ENCODE measurements around the gene DIS3L2.

DIS3L2 gene

GRCh38 chr2:232296776-232297525 is 335.4 kb downstream of the DIS3L2 start:
- Histone ChIP-seq H3K4me3 (ENCODE audit: low read depth in 1 of 2, low read length in 2 of 2) (no peak overlapping the region), H3K27me3 (ENCODE audit: control insufficient read depth in 1 of 2, insufficient read depth in 2 of 2, low read length in 2 of 2) (no peaks in the 10 kb centered on the region), H3K27ac (ENCODE audit: low read depth, low read length) (no peak overlapping the region), H3K9me3 (ENCODE audit: control insufficient read depth in 1 of 2, low read length in 2 of 2) (no peaks in the 10 kb centered on the region), H3K36me3 (ENCODE audit: control insufficient read depth in 1 of 2, insufficient read depth in 2 of 2, low read length in 2 of 2) (peaks cover 2 to 10% of the 10 kb centered on the region in 2 donors), H3K4me1 (ENCODE audit: control insufficient read depth in 1 of 2, insufficient read depth in 2 of 2, low read length in 2 of 2) (peaks cover 0 to 8% of the 10 kb centered on the region in 2 donors), H3K9ac (ENCODE audit: low read depth in 1 of 2, low read length in 2 of 2) (no peak overlapping the region)

- Histone ChIP-seq H3K27ac (ENCODE audit: low read depth, low read length) (no peak overlapping the region), H3K36me3 (ENCODE audit: control insufficient read depth in 1 of 2, insufficient read depth in 2 of 2, low read length in 2 of 2) (peaks cover 2 to 10% of the 10 kb centered on the region in 2 donors), H3K9me3 (ENCODE audit: control insufficient read depth in 1 of 2, low read length in 2 of 2) (no peaks in the 10 kb centered on the region), H3K4me1 (ENCODE audit: control insufficient read depth in 1 of 2, insufficient read depth in 2 of 2, low read length in 2 of 2) (peaks cover 0 to 8% of the 10 kb centered on the region in 2 donors), H3K27me3 (ENCODE audit: control insufficient read depth in 1 of 2, insufficient read depth in 2 of 2, low read length in 2 of 2) (no peaks in the 10 kb centered on the region), H3K4me3 (ENCODE audit: low read depth in 1 of 2, low read length in 2 of 2) (no peak overlapping the region), H3K9ac (ENCODE audit: low read depth in 1 of 2, low read length in 2 of 2) (no peak overlapping the region)
These were observed 337.6 kb downstream of the DIS3L2 start for GRCh38 chr2:232299084-232299483.

- H3K4me1 ChIP-seq (ENCODE audit: control insufficient read depth in 1 of 2, insufficient read depth in 2 of 2, low read length in 2 of 2) = peaks cover 0 to 8% of the 10 kb centered on the region in 2 donors
- H3K9me3 ChIP-seq (ENCODE audit: control insufficient read depth in 1 of 2, low read length in 2 of 2) = no peaks in the 10 kb centered on the region
- H3K9ac ChIP-seq (ENCODE audit: low read depth in 1 of 2, low read length in 2 of 2) = no peak overlapping the region
- no peak overlapping the region for H3K27ac ChIP-seq (ENCODE audit: low read depth, low read length)
- no peak overlapping the region for H3K4me3 ChIP-seq (ENCODE audit: low read depth in 1 of 2, low read length in 2 of 2)
- H3K27me3 ChIP-seq (ENCODE audit: control insufficient read depth in 1 of 2, insufficient read depth in 2 of 2, low read length in 2 of 2) = no peaks in the 10 kb centered on the region
- peaks cover 0 to 10% of the 10 kb centered on the region in 2 donors for H3K36me3 ChIP-seq (ENCODE audit: control insufficient read depth in 1 of 2, insufficient read depth in 2 of 2, low read length in 2 of 2)
These were observed 338.6 kb downstream of the DIS3L2 start for GRCh38 chr2:232299927-232300674.

GRCh38 chr2:232300894-232301387 is 339.4 kb downstream of the DIS3L2 start:
- peaks cover 0 to 8% of the 10 kb centered on the region in 2 donors for H3K4me1 ChIP-seq (ENCODE audit: control insufficient read depth in 1 of 2, insufficient read depth in 2 of 2, low read length in 2 of 2)
- H3K36me3 ChIP-seq (ENCODE audit: control insufficient read depth in 1 of 2, insufficient read depth in 2 of 2, low read length in 2 of 2) = peaks cover 0 to 12% of the 10 kb centered on the region in 2 donors
- H3K27me3 ChIP-seq (ENCODE audit: control insufficient read depth in 1 of 2, insufficient read depth in 2 of 2, low read length in 2 of 2) = no peaks in the 10 kb centered on the region
- no peaks in the 10 kb centered on the region for H3K9me3 ChIP-seq (ENCODE audit: control insufficient read depth in 1 of 2, low read length in 2 of 2)
- H3K27ac ChIP-seq (ENCODE audit: low read depth, low read length) = no peak overlapping the region
- no peak overlapping the region for H3K9ac ChIP-seq (ENCODE audit: low read depth in 1 of 2, low read length in 2 of 2)
- H3K4me3 ChIP-seq (ENCODE audit: low read depth in 1 of 2, low read length in 2 of 2) = no peak overlapping the region

GRCh38 chr2:232304236-232304635 is 342.7 kb downstream of the DIS3L2 start:
- Histone ChIP-seq H3K4me1 (ENCODE audit: control insufficient read depth in 1 of 2, insufficient read depth in 2 of 2, low read length in 2 of 2) (peaks cover 0 to 8% of the 10 kb centered on the region in 2 donors), H3K9me3 (ENCODE audit: control insufficient read depth in 1 of 2, low read length in 2 of 2) (no peaks in the 10 kb centered on the region), H3K9ac (ENCODE audit: low read depth in 1 of 2, low read length in 2 of 2) (no peak overlapping the region), H3K4me3 (ENCODE audit: low read depth in 1 of 2, low read length in 2 of 2) (no peak overlapping the region), H3K27ac (ENCODE audit: low read depth, low read length) (no peak overlapping the region), H3K36me3 (ENCODE audit: control insufficient read depth in 1 of 2, insufficient read depth in 2 of 2, low read length in 2 of 2) (peaks cover 0 to 16% of the 10 kb centered on the region in 2 donors), H3K27me3 (ENCODE audit: control insufficient read depth in 1 of 2, insufficient read depth in 2 of 2, low read length in 2 of 2) (no peaks in the 10 kb centered on the region)

GRCh38 chr2:232306741-232307305 is 345.3 kb downstream of the DIS3L2 start:
- H3K27me3 ChIP-seq (ENCODE audit: control insufficient read depth in 1 of 2, insufficient read depth in 2 of 2, low read length in 2 of 2) = no peaks in the 10 kb centered on the region
- peaks cover 0 to 14% of the 10 kb centered on the region in 2 donors for H3K36me3 ChIP-seq (ENCODE audit: control insufficient read depth in 1 of 2, insufficient read depth in 2 of 2, low read length in 2 of 2)
- H3K9ac ChIP-seq (ENCODE audit: low read depth in 1 of 2, low read length in 2 of 2) = no peak overlapping the region
- H3K4me1 ChIP-seq (ENCODE audit: control insufficient read depth in 1 of 2, insufficient read depth in 2 of 2, low read length in 2 of 2) = no peaks in the 10 kb centered on the region
- no peak overlapping the region for H3K27ac ChIP-seq (ENCODE audit: low read depth, low read length)
- no peak overlapping the region for H3K4me3 ChIP-seq (ENCODE audit: low read depth in 1 of 2, low read length in 2 of 2)
- no peaks in the 10 kb centered on the region for H3K9me3 ChIP-seq (ENCODE audit: control insufficient read depth in 1 of 2, low read length in 2 of 2)

- Histone ChIP-seq H3K27me3 (ENCODE audit: control insufficient read depth in 1 of 2, insufficient read depth in 2 of 2, low read length in 2 of 2) (no peaks in the 10 kb centered on the region), H3K9me3 (ENCODE audit: control insufficient read depth in 1 of 2, low read length in 2 of 2) (peaks cover 0 to 7% of the 10 kb centered on the region in 2 donors), H3K4me3 (ENCODE audit: low read depth in 1 of 2, low read length in 2 of 2) (no peak overlapping the region), H3K36me3 (ENCODE audit: control insufficient read depth in 1 of 2, insufficient read depth in 2 of 2, low read length in 2 of 2) (peaks cover 0 to 14% of the 10 kb centered on the region in 2 donors), H3K27ac (ENCODE audit: low read depth, low read length) (no peak overlapping the region), H3K9ac (ENCODE audit: low read depth in 1 of 2, low read length in 2 of 2) (no peak overlapping the region), H3K4me1 (ENCODE audit: control insufficient read depth in 1 of 2, insufficient read depth in 2 of 2, low read length in 2 of 2) (no peaks in the 10 kb centered on the region)
These were observed 346.3 kb downstream of the DIS3L2 start for GRCh38 chr2:232307854-232308253.

GRCh38 chr2:232308986-232309385 is 347.5 kb downstream of the DIS3L2 start:
- Histone ChIP-seq H3K4me3 (ENCODE audit: low read depth in 1 of 2, low read length in 2 of 2) (no peak overlapping the region), H3K36me3 (ENCODE audit: control insufficient read depth in 1 of 2, insufficient read depth in 2 of 2, low read length in 2 of 2) (peaks cover 0 to 14% of the 10 kb centered on the region in 2 donors), H3K9ac (ENCODE audit: low read depth in 1 of 2, low read length in 2 of 2) (no peak overlapping the region), H3K27ac (ENCODE audit: low read depth, low read length) (no peak overlapping the region), H3K9me3 (ENCODE audit: control insufficient read depth in 1 of 2, low read length in 2 of 2) (peaks cover 0 to 13% of the 10 kb centered on the region in 2 donors), H3K4me1 (ENCODE audit: control insufficient read depth in 1 of 2, insufficient read depth in 2 of 2, low read length in 2 of 2) (no peaks in the 10 kb centered on the region), H3K27me3 (ENCODE audit: control insufficient read depth in 1 of 2, insufficient read depth in 2 of 2, low read length in 2 of 2) (no peaks in the 10 kb centered on the region)

- H3K36me3 ChIP-seq (ENCODE audit: control insufficient read depth in 1 of 2, insufficient read depth in 2 of 2, low read length in 2 of 2) = peaks cover 0 to 14% of the 10 kb centered on the region in 2 donors
- H3K27me3 ChIP-seq (ENCODE audit: control insufficient read depth in 1 of 2, insufficient read depth in 2 of 2, low read length in 2 of 2) = no peaks in the 10 kb centered on the region
- H3K27ac ChIP-seq (ENCODE audit: low read depth, low read length) = no peak overlapping the region
- H3K4me3 ChIP-seq (ENCODE audit: low read depth in 1 of 2, low read length in 2 of 2) = no peak overlapping the region
- H3K4me1 ChIP-seq (ENCODE audit: control insufficient read depth in 1 of 2, insufficient read depth in 2 of 2, low read length in 2 of 2) = no peaks in the 10 kb centered on the region
- no peak overlapping the region for H3K9ac ChIP-seq (ENCODE audit: low read depth in 1 of 2, low read length in 2 of 2)
- H3K9me3 ChIP-seq (ENCODE audit: control insufficient read depth in 1 of 2, low read length in 2 of 2) = peaks cover 0 to 13% of the 10 kb centered on the region in 2 donors
These were observed 348.1 kb downstream of the DIS3L2 start for GRCh38 chr2:232309592-232309991.

- Histone ChIP-seq H3K27ac (ENCODE audit: low read depth, low read length) (no peak overlapping the region), H3K27me3 (ENCODE audit: control insufficient read depth in 1 of 2, insufficient read depth in 2 of 2, low read length in 2 of 2) (no peaks in the 10 kb centered on the region), H3K9ac (ENCODE audit: low read depth in 1 of 2, low read length in 2 of 2) (no peak overlapping the region), H3K4me3 (ENCODE audit: low read depth in 1 of 2, low read length in 2 of 2) (no peak overlapping the region), H3K36me3 (ENCODE audit: control insufficient read depth in 1 of 2, insufficient read depth in 2 of 2, low read length in 2 of 2) (peaks cover 0 to 14% of the 10 kb centered on the region in 2 donors), H3K9me3 (ENCODE audit: control insufficient read depth in 1 of 2, low read length in 2 of 2) (peaks cover 0 to 13% of the 10 kb centered on the region in 2 donors), H3K4me1 (ENCODE audit: control insufficient read depth in 1 of 2, insufficient read depth in 2 of 2, low read length in 2 of 2) (peaks cover 3 to 5% of the 10 kb centered on the region in 2 donors)
These were observed 348.6 kb downstream of the DIS3L2 start for GRCh38 chr2:232310121-232310520.

Measured in duodenal mucosa (tissue), 2 donors.